ENCODE measurements around the gene MSLN.

GRCh38 chr16:754656-755055, 5.9 kb upstream of the MSLN start:
- TF ChIP-seq CTCF (IDR thresholded peaks at IDR 0.05): no peak
- no peak for TF ChIP-seq EP300 (IDR thresholded peaks at IDR 0.05)

Measured in upper lobe of left lung (tissue), 4 donors.